Fibroblast of lung (primary cell): ENCODE data around the gene TBX22. TPM values are rescaled to one million over a fixed set of nuclear protein-coding genes. Genes with fewer than 3 reads are reported as not detected.

ENCODE experiments used
- DNase-seq, 2 donors: peaks; one replicate each; pipeline versions ENCODE4 v3.0.0 to v3.0.0-alpha.2; 2010; ENCODE audit warnings: low read depth in 2 of 2
- H2AFZ ChIP-seq: 2 replicates; pipeline ENCODE4 v1.5.1; 2012; ENCODE audit warnings: low read length, control low read depth, inconsistent platforms
- H3K27ac ChIP-seq: 2 replicates; pipeline ENCODE4 v1.5.1; 2011; ENCODE audit warnings: low read length, control low read depth; ENCODE audit not compliant: insufficient read depth
- H3K27me3 ChIP-seq: 2 replicates; pipeline ENCODE4 v1.5.1; 2011; ENCODE audit warnings: mild to moderate bottlenecking, low read length; ENCODE audit not compliant: control insufficient read depth, insufficient read depth
- H3K36me3 ChIP-seq: 2 replicates; pipeline ENCODE4 v1.5.1; 2011; ENCODE audit warnings: low read length; ENCODE audit not compliant: control insufficient read depth, insufficient read depth
- H3K4me1 ChIP-seq: 2 replicates; pipeline ENCODE4 v1.5.1; 2011; ENCODE audit warnings: low read length; ENCODE audit not compliant: control insufficient read depth, insufficient read depth; ENCODE audit errors: extremely low read depth
- H3K4me2 ChIP-seq: 2 replicates; pipeline ENCODE4 v1.5.1; 2011; ENCODE audit warnings: low read length, control low read depth; ENCODE audit not compliant: insufficient read depth; ENCODE audit errors: extremely low read depth
- H3K4me3 ChIP-seq, 4 experiments: fragments of 200-600 bp in 1 of 4; sonication (generic) in 1 of 4; replicated peaks in 1 of 4; 2 replicates each; pipeline ENCODE4 v1.5.1; 2011 to 2016; ENCODE audit warnings: low read length in 4 of 4, low read depth in 3 of 4, mild to moderate bottlenecking in 3 of 4, control low read depth in 2 of 4, inconsistent platforms in 1 of 4, mixed read lengths in 1 of 4; ENCODE audit not compliant: insufficient read depth in 1 of 4; ENCODE audit errors: control extremely low read depth in 1 of 4
- H3K79me2 ChIP-seq: 2 replicates; pipeline ENCODE4 v1.5.1; 2012; ENCODE audit warnings: mild to moderate bottlenecking, low read length, inconsistent platforms; ENCODE audit not compliant: control insufficient read depth, insufficient read depth
- H3K9ac ChIP-seq: 2 replicates; pipeline ENCODE4 v1.5.1; 2011; ENCODE audit warnings: mild to moderate bottlenecking, low read length, control low read depth; ENCODE audit not compliant: insufficient read depth
- H3K9me3 ChIP-seq: 2 replicates; pipeline ENCODE4 v1.5.1; 2012; ENCODE audit warnings: low read depth, low read length; ENCODE audit not compliant: control insufficient read depth, insufficient read depth
- H4K20me1 ChIP-seq: 2 replicates; pipeline ENCODE4 v1.5.1; 2011; ENCODE audit warnings: low read length; ENCODE audit not compliant: control insufficient read depth, insufficient read depth; ENCODE audit errors: extremely low read depth
- CTCF ChIP-seq, 2 donors: IDR thresholded peaks in 1 of 2; conservative IDR thresholded peaks in 1 of 2; 1 replicate in 1 of 2; 2 replicates in 1 of 2; pipeline ENCODE4 v1.5.1; 2011 to 2012; ENCODE audit warnings: low read length in 2 of 2, control low read depth in 1 of 2, inconsistent platforms in 1 of 2, low read depth in 1 of 2, mild to moderate bottlenecking in 1 of 2
- EZH2 ChIP-seq: IDR thresholded peaks from 2 replicates; pipeline ENCODE4 v1.5.1; 2012; ENCODE audit warnings: low read length, control low read depth, mild to moderate bottlenecking; ENCODE audit errors: missing control alignments
- polyA minus RNA-seq: library from RNA; depleted of rRNA, polyadenylated mRNA; stranded (reverse); fragments of >200 nt; gene quantifications from 2 replicates; pipeline ENCODE4 v1.2.3, GENCODE V29; 2011; ENCODE audit warnings: low replicate concordance
- polyA plus RNA-seq, 2 donors: library from polyadenylated mRNA; depleted of rRNA in 1 of 2; stranded (reverse) in 1 of 2; unstranded in 1 of 2; fragments of >200 nt; gene quantifications; 2 replicates each; pipeline ENCODE4 v1.2.1, GENCODE V29; 2011 to 2012; ENCODE audit warnings: missing spikeins in 1 of 2
- total RNA-seq: library from RNA; depleted of rRNA; stranded (reverse); fragments of >200 nt; gene quantifications from 2 replicates; pipeline ENCODE4 v1.2.1, GENCODE V29; 2014

The TBX22 gene, protein sequence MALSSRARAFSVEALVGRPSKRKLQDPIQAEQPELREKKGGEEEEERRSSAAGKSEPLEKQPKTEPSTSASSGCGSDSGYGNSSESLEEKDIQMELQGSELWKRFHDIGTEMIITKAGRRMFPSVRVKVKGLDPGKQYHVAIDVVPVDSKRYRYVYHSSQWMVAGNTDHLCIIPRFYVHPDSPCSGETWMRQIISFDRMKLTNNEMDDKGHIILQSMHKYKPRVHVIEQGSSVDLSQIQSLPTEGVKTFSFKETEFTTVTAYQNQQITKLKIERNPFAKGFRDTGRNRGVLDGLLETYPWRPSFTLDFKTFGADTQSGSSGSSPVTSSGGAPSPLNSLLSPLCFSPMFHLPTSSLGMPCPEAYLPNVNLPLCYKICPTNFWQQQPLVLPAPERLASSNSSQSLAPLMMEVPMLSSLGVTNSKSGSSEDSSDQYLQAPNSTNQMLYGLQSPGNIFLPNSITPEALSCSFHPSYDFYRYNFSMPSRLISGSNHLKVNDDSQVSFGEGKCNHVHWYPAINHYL
- total RNA-seq (not detected in 2 replicates), polyA plus RNA-seq (not detected in 2 replicates), polyA minus RNA-seq (not detected in 2 replicates)
- not detected in 2 replicates for polyA plus RNA-seq (2012)

- no peak within 1 kb of the TSS for H2AFZ ChIP-seq
- no peaks in the 10 kb centered on the region for H3K9me3 ChIP-seq
- no peak within 1 kb of the TSS for H3K9ac ChIP-seq
- H3K4me1 ChIP-seq = no peaks in the 10 kb centered on the region
- no peak within 1 kb of the TSS for H3K4me2 ChIP-seq
- H3K4me3 ChIP-seq = no peak within 1 kb of the TSS
- no peaks in the 10 kb centered on the region for H3K79me2 ChIP-seq
- H3K27ac ChIP-seq = no peak within 1 kb of the TSS
- no peak for DNase-seq
- H3K36me3 ChIP-seq = no peaks in the 10 kb centered on the region
- H4K20me1 ChIP-seq = no peaks in the 10 kb centered on the region
- no peak for TF ChIP-seq CTCF (conservative IDR thresholded peaks at IDR 0.05 in 1 of 2, IDR thresholded peaks at IDR 0.05 in 1 of 2; ENCODE audit: low read depth in 1 of 2, low read length in 2 of 2)
- no peak for TF ChIP-seq EZH2
- no peaks in the 10 kb centered on the region for H3K27me3 ChIP-seq
Measured at GRCh38 chrX:80014141-80014940, at the start of gene TBX22. Gene TBX22, plus strand, starts transcription at chrX:80014753. Its CDS starts 7,517 bp downstream, at chrX:80022270.

GRCh38 chrX:79975605-79976004 is 38.9 kb upstream of the TBX22 start:
- no peaks in the 10 kb centered on the region for H3K36me3 ChIP-seq
- no peak for TF ChIP-seq CTCF (conservative IDR thresholded peaks at IDR 0.05 in 1 of 2, IDR thresholded peaks at IDR 0.05 in 1 of 2; ENCODE audit: low read depth in 1 of 2, low read length in 2 of 2)
- TF ChIP-seq EZH2 = no peak
- H3K9ac ChIP-seq = no peak overlapping the region
- H3K4me1 ChIP-seq = no peaks in the 10 kb centered on the region
- H3K4me3 ChIP-seq = no peak overlapping the region
- H3K4me2 ChIP-seq = no peak overlapping the region
- DNase-seq = no peak
- H2AFZ ChIP-seq = no peak overlapping the region
- H3K9me3 ChIP-seq = no peaks in the 10 kb centered on the region
- H3K79me2 ChIP-seq = no peaks in the 10 kb centered on the region
- H3K27me3 ChIP-seq = no peaks in the 10 kb centered on the region
- no peaks in the 10 kb centered on the region for H4K20me1 ChIP-seq
- no peak overlapping the region for H3K27ac ChIP-seq

DNA sequence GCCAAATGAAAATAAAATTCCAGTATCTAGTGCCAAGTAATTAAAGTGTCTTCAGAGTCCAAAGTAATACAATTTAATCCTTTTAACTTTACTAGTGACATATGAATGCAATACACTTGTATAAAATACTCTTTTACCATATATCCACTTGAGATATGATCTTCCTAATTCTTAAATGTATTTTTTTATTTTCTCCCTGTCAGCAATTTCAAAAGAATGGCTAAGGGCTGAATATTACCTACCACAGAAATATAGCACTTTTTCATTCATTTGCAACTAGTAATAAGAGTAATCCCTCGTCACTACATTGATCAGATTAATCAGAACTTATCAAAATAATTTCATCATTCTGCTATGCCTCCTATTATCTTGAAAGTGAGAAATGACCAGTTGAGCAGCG is 10.1 kb upstream of the TBX22 start:
- Histone ChIP-seq H3K4me2 (no peak overlapping the region), H3K9ac (no peak overlapping the region), H3K4me3 (no peak overlapping the region), H3K79me2 (no peaks in the 10 kb centered on the region), H2AFZ (no peak overlapping the region), H3K27me3 (no peaks in the 10 kb centered on the region), H3K36me3 (no peaks in the 10 kb centered on the region), H3K4me1 (no peaks in the 10 kb centered on the region), H3K27ac (no peak overlapping the region), H4K20me1 (no peaks in the 10 kb centered on the region), H3K9me3 (no peaks in the 10 kb centered on the region)
- DNase-seq = no peak
- TF ChIP-seq EZH2 (no peak), CTCF (conservative IDR thresholded peaks at IDR 0.05 in 1 of 2, IDR thresholded peaks at IDR 0.05 in 1 of 2; ENCODE audit: low read depth in 1 of 2, low read length in 2 of 2) (no peak)
